Left lung (tissue), 10 donors: Measurements from ENCODE around the gene SPP1. TPM values are rescaled to one million over a fixed set of nuclear protein-coding genes. Genes with fewer than 3 reads are reported as not detected.

ENCODE experiments used
- ATAC-seq: fragments of 200-7000 bp; cut with Tn5 transposase; one replicate; pipeline ENCODE4 v1.9.1; 2020; ENCODE audit warnings: moderate library complexity
- DNase-seq, 4 donors: peaks; one replicate each; pipeline ENCODE4 v3.0.0-alpha.2; 2013 to 2020
- H3K27ac ChIP-seq, 2 donors: fragments of 200-600 bp; sonication (generic) in 1 of 2; one replicate each; pipeline versions ENCODE4 v1.5.0 to v1.8.0; 2020 to 2021
- H3K27me3 ChIP-seq, 2 donors: fragments of 200-600 bp; sonication (generic) in 1 of 2; one replicate each; pipeline versions ENCODE4 v1.5.0 to v1.8.0; 2020 to 2021
- H3K36me3 ChIP-seq, 2 donors: fragments of 200-600 bp; sonication (generic) in 1 of 2; one replicate each; pipeline versions ENCODE4 v1.5.0 to v1.8.0; 2020 to 2021
- H3K4me1 ChIP-seq, 2 donors: fragments of 200-600 bp; one replicate each; pipeline ENCODE4 v1.8.0; 2021
- H3K4me3 ChIP-seq, 2 donors: fragments of 200-600 bp; sonication (generic) in 1 of 2; one replicate each; pipeline versions ENCODE4 v1.5.0 to v1.8.0; 2020 to 2021; ENCODE audit warnings: mild to moderate bottlenecking in 1 of 2
- H3K9me3 ChIP-seq, 2 donors: fragments of 200-600 bp; sonication (generic) in 1 of 2; one replicate each; pipeline versions ENCODE4 v1.5.0 to v1.8.0; 2020 to 2021
- intact Hi-C, 2 donors: fragments of 100-400 bp; cut with DNase I; formaldehyde crosslinking; loops; one replicate each; pipeline versions ENCODE4 v1.11.2 to v1.14.2; 2022
- polyA plus RNA-seq, 6 donors: library from polyadenylated mRNA; unstranded; fragments of 120-200 nt; gene quantifications; one replicate each; pipeline ENCODE4 v1.2.1, GENCODE V29; 2013; ENCODE audit not compliant: insufficient read length in 6 of 6
- total RNA-seq, 2 donors: library from RNA; stranded (reverse); fragmentation: NEBNext Ultra II Directional; extraction: Animal tissue kit (Norgen Biotek cat#: 25700); gene quantifications; one replicate each; pipeline ENCODE4 v1.2.1, GENCODE V29; 2021
- TF ChIP-seq, protein P1 (sequence below), 2 donors: fragments of 200-600 bp; sonication (generic) in 1 of 2; IDR thresholded peaks; one replicate each; pipeline versions ENCODE4 v1.5.0 to v1.8.0; 2021; ENCODE audit warnings: antibody characterized with exemption in 2 of 2
- donor health status: DM: no; HTN: yes; CAD: no.
- donor health status: DM: no; HTN: no; CAD: no.

The SPP1 gene
- total and polyA plus RNA-seq, 8 donors: 37.6 to 229 (median 75.8) TPM

DNA sequence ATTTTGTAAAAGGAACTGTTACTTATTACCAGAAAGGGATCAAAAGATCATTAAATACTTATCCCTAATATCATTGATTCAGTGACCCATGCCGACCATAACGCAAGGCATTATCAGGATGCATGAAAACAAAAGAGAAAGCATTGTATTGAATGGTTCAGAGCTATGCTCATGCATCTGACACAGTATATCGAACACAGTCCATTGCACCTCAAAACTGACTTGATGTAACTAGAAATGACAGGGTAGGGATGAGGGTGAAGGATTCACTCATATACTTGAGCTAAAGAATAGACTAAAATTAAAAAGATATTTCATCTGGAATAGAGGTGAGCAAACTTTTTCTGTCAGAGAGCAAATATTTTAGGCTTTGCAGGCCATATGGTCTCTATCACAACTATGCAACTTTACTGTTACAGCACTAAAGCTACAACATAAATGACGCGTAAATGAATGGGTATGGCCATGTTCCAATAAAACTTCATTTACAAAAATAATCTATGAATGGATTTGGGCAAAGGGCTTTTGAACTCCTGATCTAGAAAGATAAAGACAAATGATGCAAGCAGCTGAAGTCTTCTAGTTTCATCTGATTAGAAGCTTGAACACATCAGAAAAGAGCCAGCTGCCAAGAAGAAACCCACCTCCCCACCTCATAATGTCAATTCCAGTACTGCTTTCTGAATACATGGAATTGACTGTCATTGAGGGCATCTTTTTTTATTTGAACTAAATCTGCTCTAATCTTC is 12.9 kb upstream of the SPP1 start:
- ATAC-seq (no peak), DNase-seq (no peak)
- H3K9me3 ChIP-seq: no peaks in the 10 kb centered on the region
- H3K27me3 ChIP-seq: peaks cover 0 to 5% of the 10 kb centered on the region in 2 donors
- no peak overlapping the region for H3K4me3 ChIP-seq
- no peak overlapping the region for H3K27ac ChIP-seq
- TF ChIP-seq, protein P1, sequence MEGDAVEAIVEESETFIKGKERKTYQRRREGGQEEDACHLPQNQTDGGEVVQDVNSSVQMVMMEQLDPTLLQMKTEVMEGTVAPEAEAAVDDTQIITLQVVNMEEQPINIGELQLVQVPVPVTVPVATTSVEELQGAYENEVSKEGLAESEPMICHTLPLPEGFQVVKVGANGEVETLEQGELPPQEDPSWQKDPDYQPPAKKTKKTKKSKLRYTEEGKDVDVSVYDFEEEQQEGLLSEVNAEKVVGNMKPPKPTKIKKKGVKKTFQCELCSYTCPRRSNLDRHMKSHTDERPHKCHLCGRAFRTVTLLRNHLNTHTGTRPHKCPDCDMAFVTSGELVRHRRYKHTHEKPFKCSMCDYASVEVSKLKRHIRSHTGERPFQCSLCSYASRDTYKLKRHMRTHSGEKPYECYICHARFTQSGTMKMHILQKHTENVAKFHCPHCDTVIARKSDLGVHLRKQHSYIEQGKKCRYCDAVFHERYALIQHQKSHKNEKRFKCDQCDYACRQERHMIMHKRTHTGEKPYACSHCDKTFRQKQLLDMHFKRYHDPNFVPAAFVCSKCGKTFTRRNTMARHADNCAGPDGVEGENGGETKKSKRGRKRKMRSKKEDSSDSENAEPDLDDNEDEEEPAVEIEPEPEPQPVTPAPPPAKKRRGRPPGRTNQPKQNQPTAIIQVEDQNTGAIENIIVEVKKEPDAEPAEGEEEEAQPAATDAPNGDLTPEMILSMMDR (IDR thresholded peaks at IDR 0.05): no peak
- H3K4me1 ChIP-seq: no peaks in the 10 kb centered on the region
- no peaks in the 10 kb centered on the region for H3K36me3 ChIP-seq
- intact Hi-C loops: no loop called here

DNA sequence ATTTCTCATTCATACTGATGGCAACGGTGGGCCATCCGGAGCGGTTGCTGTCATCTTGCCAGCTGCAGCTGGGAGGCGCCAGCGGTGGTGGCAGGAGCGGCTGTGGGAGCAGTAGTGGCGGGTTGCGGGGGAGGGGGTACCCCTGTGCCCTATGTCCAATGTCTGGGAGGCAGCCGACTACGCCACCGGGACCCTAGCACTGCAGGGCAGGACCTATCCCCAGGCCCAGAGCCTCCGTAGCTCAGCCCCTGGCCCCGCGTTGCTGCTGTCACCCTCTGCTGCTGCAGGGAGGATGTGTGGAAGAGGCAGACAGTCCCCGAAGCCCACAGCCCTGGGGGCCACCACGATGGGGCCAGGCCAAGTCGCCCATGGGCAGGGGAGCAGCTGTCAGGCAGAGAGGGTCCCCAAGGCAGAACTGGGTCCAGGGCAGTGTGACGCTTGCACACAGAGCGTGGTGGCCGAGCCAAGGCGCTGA is 10.0 kb upstream of the SPP1 start:
- intact Hi-C loops: no loop called here
- Histone ChIP-seq H3K9me3 (no peaks in the 10 kb centered on the region), H3K27ac (no peak overlapping the region), H3K4me3 (no peak overlapping the region), H3K4me1 (no peaks in the 10 kb centered on the region), H3K27me3 (peaks cover 0 to 5% of the 10 kb centered on the region in 2 donors), H3K36me3 (no peaks in the 10 kb centered on the region)
- TF ChIP-seq, protein P1 (IDR thresholded peaks at IDR 0.05): no peak
- DNase-seq (peak in 1 of 4 donors; percentile 78), ATAC-seq (no peak)

DNA sequence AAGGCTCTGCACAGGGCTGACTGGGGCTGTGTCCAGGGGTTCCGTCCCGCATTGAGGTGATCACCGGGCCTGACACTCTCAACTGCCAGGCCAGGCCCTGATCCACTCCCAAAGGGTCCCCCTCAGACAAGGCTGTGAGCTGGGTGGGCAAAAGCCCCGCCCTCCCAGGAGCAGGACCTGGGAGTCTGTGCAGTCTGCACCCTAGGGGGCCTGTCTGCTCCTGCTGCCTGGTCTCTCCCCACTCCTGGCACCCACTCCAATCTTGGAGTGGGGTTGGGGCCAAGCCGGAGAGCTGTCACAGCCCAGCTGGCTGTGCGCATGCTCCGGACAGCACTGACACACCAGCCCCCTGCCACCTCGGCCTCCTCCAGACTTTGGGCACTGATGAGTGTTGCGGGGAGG is 9.4 kb upstream of the SPP1 start:
- no peaks in the 10 kb centered on the region for H3K9me3 ChIP-seq
- no peak overlapping the region for H3K4me3 ChIP-seq
- H3K4me1 ChIP-seq: no peaks in the 10 kb centered on the region
- DNase-seq (peak in 1 of 4 donors; percentile 56), ATAC-seq (no peak)
- no peaks in the 10 kb centered on the region for H3K36me3 ChIP-seq
- intact Hi-C loops: no loop called here
- H3K27ac ChIP-seq: no peak overlapping the region
- H3K27me3 ChIP-seq: peaks cover 0 to 5% of the 10 kb centered on the region in 2 donors
- TF ChIP-seq, protein P1 (IDR thresholded peaks at IDR 0.05): no peak

DNA sequence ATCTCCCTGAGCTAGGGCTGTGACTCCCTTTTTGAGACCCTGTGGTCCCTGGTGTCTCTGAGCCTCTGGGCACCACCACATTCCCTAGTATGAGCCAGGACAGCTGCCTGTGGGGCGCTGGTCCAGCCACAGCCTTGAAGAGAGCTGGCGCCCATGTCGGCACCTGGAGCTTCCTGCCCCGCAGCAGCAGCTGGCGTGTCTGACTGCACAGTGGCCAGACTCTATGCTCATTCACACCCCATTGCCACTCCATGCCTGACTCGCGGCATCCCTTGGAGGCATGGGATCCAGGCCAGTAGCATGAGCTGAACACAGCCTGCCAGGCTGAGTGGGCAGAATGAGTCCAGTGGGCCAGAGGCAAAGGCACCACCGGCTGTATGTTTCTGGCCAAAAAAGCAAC is 8.3 kb upstream of the SPP1 start:
- ATAC-seq (no peak), DNase-seq (peak in 1 of 4 donors; percentile 60)
- Histone ChIP-seq H3K9me3 (no peaks in the 10 kb centered on the region), H3K4me3 (no peak overlapping the region), H3K4me1 (no peaks in the 10 kb centered on the region), H3K27me3 (peaks cover 0 to 5% of the 10 kb centered on the region in 2 donors), H3K36me3 (no peaks in the 10 kb centered on the region), H3K27ac (no peak overlapping the region)
- TF ChIP-seq, protein P1 (IDR thresholded peaks at IDR 0.05): no peak
- intact Hi-C loops: no loop called here

DNA sequence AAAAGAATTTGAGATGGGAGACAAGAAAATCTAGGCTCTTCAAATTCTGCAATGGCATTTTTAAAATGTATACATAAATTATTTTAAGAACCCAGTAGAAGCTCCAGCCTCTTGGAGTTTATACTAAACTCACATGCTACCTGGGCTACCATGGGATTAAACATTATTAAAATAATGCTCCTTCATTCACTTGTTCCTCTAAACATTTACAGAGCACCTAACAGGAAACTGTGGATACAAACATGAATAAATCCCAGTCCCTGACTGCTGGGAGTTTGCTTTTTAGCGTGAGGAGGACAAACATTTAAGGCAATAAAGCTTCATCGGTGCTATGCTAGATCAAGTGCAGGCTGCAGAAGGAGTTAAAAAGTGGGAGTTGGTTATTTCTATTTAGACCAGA is 5.4 kb upstream of the SPP1 start:
- intact Hi-C loops: no loop called here
- DNase-seq: no peak
- no peaks in the 10 kb centered on the region for H3K36me3 ChIP-seq
- H3K4me1 ChIP-seq: peaks cover 0 to 8% of the 10 kb centered on the region in 2 donors
- TF ChIP-seq, protein P1 (IDR thresholded peaks at IDR 0.05): no peak
- H3K27me3 ChIP-seq: peaks cover 0 to 26% of the 10 kb centered on the region in 2 donors
- H3K4me3 ChIP-seq: no peak overlapping the region
- no peak overlapping the region for H3K27ac ChIP-seq
- no peaks in the 10 kb centered on the region for H3K9me3 ChIP-seq
- no peak for ATAC-seq
